ENCODE results near the gene IQGAP2.
"Not testable (repeated sequence)": the region's sequence is repeated elsewhere in the genome, so short reads cannot be mapped to it uniquely, and the experiment has no call there.

The IQGAP2 gene

DNA sequence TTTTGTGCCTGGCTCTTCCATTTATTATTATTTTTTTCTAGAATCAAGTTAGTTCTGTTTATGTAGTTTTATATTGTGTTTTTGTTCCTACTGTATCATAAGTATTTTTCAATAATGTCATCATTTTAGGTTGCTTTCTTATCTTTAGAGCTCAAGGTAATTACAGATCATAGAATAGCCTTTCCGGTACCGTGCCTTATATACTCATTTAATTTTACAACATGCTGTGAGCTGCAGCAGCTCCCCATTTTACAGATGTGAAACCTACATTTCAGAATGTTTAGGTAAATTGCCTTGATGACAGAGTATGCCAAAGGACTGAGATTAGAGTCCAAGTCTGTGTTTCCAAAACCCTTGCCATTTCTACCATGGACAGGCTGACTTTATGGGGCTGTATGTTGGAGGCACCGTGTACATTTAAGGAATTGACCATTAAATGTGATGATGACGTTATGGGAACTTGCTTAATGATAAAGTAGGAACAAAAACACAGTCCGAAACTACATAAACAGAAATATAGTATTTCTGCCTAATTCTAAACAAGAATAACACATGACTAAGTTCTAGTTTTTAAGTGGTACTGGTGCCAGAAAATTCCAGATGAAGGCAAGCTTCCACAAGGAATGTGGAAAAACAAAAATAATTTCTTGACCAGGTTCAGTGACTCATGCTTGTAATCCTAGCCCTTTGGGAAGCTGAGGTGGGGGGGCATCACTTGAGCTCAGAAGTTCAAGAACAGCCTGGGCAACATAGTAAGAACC, 97.7 kb downstream of the IQGAP2 start:
- no peak for DNase-seq (ENCODE audit: low read depth)

DNA sequence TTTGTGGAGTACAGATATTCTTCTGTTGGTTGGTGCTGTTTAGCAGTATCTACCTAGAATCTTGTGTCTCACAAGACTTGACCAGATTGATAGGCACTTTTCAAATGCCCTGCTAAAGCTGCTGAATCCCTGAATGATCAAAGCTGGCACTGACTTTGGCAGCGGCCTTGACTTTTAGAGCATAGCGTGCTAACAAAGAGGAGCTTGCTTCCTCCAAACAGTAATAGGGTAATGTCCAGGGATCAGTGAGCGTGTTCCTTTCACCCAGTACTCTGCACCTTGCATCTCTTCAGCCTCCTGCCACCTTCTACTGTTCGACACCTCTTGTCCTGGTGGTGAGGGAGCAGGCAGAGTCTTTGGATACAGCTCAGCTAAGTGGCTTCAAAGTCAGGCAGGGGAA, 100.8 kb downstream of the IQGAP2 start:
- no peak for DNase-seq (ENCODE audit: low read depth)

DNA sequence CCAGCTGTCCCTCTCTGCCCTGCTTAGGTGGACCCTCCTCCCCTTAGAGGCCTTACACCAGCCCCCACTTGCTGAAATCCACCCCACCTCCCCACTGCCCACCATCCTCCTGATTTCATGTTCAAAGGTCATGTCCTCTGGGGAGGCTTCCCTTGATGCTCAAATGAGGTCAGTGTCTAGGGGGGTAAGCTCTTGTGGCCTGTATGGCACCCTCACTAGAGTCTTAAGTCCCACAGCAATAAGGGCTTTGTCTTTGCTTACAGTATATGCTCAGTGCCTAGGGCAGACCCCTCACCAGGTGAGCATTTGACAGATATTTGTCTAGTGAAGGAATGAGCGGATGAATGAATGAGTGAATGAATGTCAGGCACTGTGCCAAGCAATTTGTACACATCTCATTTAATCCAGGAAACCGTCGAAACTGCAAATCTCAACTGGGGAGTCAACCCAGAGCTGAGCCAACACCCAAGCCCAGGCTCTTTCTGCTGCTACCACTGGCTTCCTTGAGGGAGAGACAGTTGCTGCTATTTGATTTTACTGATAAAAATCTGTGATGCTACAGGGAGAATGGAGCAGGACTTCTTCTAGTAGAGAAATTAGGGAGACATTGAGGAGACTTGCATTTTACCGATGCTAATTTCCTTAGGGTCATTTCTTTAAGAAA, 101.9 kb downstream of the IQGAP2 start:
- no peak for DNase-seq (ENCODE audit: low read depth)

DNA sequence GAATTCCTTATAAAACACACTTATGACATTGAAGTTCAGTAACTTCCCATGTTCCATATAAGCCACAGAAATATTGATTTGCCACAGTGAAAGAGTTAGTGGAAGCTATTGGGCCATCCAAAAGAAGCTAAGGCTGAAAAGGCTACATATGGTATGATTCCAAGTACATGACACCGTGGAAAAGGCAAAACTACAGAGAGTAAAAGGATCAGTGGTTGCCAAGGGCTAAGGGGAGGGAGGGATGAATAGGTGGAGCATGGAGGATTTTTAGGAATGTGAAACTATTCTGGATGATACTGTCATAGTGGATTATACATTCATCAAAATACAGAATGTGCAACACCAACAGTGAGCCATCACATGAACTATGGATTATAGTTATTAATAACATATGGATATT, 110.4 kb downstream of the IQGAP2 start:
- no peak for DNase-seq (ENCODE audit: low read depth)

DNA sequence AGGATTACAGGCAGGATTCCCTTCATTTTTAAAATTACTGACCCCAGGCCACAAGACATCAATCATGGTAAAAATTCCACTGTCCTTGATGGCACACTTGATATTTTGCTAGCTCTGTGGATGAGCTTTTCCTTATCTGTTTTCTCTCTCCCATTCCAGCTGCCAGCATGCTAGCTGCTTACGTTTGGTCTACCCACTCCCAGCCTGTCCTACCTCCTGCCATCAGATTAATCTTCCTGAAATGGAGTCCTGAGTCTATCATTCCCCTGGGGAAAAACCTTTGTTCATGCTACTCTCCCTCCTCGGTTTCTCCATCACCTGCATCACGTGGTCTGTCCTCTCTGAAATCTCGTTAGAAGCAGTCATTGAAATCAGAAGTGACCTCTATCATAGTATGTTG, 111.2 kb downstream of the IQGAP2 start:
- no peak for DNase-seq (ENCODE audit: low read depth)

DNA sequence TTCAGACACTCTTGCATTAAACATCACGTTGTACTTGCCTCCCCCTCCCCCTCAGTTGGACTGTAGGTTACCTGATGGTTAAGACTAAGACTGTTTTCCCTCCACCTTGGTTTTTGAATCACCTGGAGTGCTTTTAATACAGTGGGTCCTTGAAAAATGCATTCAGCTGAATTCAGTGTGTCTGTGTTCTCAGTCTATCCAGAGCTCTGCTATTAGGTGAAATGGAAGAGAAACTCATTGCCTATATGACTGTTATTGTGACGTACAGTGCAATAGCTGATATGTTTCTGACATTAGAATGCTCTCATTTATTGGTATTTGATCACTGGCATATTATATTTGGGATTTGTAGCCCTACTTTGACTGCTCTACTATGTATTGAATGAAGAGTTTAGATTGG, 111.6 kb downstream of the IQGAP2 start:
- no peak for DNase-seq (ENCODE audit: low read depth)

DNA sequence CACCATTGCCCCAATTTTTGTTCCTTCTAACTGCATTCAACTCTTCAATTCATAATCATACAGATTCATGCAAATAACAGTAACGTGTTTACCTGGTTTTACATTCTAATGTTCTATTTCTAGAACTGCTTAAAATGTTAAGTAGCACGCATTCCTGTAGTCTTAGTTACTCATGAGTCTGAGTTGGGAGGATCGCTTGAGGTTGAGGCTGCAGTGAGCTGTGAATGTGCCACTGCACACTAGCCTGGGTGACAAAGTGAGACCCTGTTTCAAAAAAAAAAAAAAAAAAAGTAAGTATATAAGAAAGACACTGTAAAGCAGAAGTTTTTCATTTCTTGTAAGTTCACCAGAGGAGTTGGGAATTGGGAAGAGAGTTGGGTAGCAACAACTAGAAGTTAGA, 114.2 kb downstream of the IQGAP2 start:
- no peak for DNase-seq (ENCODE audit: low read depth)

DNA sequence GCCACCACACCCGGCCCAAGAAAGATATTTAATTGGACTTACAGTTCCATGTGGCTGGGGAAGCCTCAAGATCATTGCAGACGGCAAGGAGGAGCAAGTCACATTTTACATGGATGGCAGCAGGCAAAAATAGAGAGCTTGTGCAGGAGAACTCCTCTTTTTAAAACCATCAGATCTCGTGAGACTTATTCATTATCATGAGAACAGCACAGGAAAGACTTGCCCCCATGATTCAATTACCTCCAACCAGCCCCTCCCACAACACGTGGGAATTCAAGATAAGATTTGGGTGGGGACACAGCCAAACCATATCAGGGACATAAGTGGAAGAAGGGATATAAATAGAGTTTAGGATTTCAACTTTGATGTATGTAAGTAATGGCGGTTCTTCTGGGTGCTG, 115.2 kb downstream of the IQGAP2 start:
- DNase-seq (ENCODE audit: low read depth), result not testable (repeated sequence)

DNA sequence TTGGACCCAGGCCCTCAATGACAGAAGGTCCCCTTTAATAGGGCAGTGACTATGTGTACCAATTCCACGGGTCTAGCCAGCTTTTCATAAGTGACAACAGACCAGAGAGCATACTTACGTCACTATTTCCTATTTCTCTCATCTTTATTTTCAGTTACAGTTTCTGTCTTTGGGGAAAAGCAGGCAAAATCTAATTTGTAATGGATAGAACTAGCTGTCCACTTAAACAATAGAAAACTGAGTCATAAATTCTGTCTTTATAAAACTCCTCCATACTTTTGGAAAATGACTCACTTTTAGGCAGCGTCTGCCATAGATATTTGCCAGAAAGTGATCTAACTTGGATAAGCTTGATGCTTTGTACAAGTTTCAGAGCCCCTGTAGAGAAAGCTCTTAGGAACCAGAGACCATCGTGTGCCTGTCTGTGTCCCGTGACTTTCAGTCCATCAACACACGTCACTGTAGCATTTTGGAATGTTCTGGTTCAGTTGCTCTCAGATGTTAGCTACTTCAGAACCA, 118.2 kb downstream of the IQGAP2 start:
- DNase-seq (ENCODE audit: low read depth), result no peak

DNA sequence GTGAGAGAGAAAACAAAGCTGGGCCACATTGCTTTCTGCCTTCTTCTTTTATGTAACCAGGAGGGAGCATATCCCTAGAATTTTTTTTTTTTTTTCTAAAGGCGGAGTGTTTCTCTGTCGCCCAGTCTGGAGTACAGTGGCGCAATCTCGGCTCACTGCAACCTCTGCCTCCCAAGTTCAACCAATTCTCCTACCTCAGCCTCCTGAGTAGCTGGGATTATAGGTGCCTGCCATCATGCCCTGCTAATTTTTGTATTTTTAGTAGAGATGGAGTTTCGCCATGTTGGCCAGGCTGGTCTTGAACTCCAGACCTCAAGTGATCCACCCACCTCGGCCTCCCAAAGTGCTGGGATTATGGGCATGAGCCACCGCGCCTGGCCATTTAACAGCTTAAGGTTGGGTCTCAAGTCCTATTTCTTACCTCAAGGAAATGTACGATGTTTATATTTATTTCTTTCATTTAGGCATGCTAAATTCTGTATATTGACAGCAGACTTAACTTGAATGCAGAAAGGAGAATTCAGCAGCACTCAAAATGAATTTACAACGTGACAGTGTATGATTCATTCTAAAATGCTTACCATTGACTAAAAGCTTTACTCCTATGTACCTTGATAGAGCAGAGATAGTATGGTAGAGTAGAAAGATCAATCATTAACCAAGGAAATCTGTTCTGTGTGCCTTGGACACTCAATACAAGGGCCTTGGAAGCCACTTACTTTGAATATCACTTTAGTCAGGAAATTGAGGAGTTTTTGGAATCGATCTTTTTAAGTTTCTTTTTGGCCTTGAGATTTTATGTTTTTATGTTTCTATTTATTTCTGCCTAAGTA, 119.2 kb downstream of the IQGAP2 start:
- DNase-seq (ENCODE audit: low read depth), result no peak

DNA sequence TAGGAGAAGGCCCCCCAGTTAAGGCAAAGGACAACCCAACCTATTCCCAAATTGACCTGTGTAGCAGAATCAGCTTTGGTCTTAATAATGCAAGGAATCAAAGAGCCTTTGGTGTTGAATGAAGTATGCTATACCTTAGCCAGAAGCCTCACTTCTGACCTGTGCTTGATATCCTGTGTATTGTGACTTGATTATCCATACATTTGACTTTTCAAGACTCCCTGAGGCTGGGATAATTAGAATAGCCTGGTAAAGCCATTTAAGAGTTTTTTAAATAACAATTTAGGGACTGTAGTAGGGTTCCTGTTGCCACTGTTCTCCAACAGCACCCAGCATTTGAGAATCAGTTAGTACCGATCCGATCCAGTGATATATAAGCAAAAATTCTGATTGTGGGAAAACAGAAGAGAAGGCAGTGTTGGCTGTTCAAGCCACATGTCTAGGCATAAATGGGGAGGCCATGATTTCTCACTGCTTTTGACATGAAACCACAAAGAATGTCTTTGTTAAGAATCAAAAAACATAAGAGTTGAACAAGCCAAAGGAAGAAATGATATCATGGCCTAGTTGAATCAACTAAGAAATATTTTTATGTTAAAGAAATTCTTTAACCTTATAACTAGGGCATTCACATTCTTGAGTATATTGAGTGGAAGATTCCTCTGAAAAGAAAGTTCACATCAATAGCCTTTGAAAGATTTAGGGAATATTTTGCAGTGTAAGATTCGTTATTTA, 121.2 kb downstream of the IQGAP2 start:
- DNase-seq (ENCODE audit: low read depth), result no peak

DNA sequence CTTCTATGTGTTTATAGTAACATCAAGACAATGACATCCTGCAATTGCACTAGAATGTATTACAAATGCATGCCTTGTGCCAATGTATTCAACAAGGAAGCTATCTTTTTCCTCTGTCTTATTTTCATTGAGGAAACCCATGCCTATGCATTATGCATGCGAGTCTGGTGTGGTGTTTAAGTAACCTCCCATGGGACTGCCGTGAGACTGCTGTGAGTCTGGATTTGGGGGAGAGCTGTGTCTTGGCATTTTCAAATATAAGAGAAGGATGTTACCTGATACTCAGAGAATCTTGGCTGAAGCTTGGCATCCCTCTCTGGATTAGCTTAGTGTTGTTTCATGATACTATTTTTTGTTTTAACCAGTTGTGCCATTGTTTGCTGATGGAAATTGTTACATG, 121.8 kb downstream of the IQGAP2 start:
- no peak for DNase-seq (ENCODE audit: low read depth)

DNA sequence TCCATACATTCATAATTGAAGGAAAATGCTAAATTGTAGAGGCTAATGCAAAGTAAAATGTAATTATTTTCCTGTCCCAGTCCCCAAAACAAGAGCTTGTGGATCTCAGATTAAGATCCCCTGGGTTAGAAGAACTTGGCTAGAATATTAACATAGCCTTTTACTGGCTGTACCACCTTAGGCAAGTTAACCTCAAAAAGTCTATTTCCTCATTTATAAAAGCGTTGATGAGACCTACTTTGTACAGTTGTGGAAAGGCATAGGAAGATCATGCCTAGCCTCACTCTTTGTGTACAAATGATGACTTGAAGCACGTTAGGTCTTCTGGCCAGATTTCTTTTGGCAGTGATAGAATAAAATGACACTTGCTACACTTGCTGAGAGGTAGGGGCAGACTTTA, 122.9 kb downstream of the IQGAP2 start:
- no peak for DNase-seq (ENCODE audit: low read depth)

DNA sequence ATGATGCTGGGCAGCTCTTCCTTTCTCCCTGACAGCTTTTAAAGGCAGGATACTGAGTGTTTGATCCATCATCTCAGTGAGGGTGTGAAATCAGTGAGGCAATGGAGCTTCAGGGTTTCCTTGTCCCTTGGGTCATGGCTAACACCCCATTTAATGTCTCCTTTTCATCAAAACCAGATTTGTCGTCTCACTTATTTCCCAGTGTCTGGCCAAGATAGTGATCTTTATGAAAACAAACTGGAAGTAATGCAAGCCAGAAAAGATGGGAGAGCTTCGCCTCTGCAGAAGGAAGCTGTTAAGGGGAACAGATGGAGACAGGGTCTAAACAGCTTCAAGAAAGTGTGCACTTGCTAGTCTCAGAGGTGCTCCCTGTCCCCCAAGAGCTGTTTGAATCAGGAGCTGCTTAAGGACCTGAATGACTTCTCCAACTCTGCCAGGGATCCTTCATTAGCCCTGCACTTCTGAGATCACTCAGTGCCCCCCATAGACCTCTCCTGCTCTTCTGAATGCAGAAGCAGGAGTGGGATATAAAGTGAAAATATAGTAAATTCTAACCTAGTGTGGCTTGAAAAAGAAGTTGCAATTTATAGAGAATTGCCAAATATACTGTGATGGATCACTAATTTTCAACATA, 124.0 kb downstream of the IQGAP2 start:
- DNase-seq (ENCODE audit: low read depth), result no peak

DNA sequence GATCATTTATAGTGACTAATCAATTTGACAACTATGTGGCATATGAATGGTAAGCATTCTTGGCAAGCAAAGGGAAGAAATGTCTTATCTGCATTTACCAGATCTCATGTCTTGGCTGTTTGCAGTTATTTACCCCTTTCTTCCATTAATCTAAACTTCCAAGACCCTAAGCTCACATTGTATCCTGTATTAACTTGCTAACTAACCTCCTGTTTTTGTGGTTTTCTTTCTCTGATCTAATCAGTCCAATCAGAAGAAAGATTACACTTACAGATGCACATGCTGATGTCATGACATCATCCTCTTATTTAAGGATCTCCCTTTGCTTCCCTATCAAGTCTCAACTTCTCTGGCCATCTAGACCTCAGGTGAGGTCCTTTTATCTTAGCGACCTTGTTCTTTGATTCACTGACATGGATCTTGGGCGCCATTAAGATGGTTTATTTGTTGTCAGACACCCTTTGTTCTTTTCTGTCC, 124.6 kb downstream of the IQGAP2 start:
- no peak for DNase-seq (ENCODE audit: low read depth)

DNA sequence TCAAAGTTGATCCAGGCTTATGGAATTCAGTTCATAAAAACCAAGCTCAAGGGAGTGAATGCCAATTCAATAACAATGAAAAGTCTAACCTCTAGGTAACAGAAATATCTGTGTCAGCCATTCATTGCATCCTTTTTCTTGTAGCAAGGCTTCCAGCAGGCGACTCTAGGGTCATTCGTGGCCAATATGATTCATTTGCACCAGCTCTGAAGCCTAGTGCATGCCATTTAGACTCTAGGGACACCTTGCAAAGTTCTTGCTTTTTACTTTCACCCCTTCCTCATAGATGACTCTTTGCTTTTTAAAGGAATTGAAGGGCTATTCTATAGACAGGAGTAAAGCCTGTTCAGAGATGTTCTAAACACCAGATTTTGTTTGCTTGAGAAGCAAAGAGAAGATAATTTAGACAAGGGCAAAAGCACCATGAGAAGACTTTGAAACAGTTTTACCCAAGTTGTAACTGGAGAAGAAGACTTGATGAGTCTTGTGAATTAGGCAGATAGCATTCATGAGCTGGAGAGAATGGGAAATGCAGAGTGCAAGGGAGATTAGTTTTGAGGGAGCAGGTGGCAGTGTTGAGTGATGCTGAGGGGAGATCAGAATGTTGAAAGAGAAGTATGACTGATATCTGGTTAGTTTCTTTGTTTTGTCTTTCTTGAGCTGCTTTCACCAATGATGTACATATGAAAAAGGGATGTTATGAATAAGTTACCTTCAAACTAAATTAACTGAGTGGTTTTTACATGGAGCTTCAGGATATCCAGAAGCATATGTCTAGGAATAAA, 125.7 kb downstream of the IQGAP2 start:
- no peak for DNase-seq (ENCODE audit: low read depth)

DNA sequence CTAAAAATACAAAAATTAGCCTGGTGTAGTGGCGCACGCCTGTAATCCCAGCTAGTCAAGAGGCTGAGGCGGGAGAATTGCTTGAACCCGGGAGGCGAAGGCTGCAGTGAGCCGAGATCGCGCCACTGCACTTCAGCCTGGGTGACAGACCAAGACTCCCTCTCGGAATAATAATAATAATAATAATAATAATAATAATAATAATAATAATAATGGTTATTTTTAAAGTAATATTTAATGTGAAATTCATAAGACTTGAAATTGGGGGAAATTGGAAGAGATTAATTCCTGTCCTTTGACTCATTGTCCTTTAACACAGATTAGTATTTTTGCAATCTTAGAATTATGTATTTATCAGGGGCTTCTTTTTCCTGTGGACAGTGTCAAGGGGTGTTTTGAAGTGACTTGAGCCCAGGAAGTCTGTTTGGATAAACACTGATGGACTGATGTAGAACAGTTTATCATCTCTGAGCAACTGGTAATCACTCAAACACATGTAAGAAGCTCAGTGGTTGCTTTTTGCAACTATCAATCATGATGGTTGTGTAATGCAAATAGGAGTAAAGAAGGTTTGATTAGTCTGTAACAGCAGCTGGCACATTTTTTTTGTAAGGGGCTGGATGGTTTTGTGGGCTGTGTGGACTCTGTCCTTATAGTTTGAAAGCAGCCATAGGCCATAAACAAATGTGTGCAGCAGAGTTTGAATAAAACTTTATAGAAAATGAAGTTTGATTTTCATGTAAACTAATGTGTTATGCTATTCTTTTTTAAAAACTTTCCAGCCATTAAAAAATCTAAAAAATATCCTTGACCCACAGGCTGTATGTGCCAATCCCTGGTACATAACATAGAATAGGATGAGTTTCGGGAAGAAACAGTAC, 126.6 kb downstream of the IQGAP2 start:
- no peak for DNase-seq (ENCODE audit: low read depth)

DNA sequence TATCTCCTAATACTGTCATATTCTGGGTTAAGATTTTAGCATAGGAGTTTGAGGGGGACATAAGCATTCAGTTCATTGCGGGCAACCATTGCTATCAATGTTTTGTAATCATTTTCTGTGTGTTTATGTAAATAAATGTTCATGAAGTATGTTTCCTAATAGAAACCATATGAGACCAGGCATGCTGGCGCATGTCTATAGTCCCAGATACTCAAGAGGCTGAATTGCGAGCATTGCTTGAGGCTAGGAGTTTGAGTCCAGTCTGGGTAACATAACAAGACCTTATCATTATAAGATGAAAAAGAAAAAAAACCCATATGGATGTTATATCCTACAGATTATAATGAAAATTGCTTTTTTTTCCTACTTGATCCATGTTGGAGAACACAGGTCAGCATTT, 129.0 kb downstream of the IQGAP2 start:
- DNase-seq (ENCODE audit: low read depth), result no peak

DNA sequence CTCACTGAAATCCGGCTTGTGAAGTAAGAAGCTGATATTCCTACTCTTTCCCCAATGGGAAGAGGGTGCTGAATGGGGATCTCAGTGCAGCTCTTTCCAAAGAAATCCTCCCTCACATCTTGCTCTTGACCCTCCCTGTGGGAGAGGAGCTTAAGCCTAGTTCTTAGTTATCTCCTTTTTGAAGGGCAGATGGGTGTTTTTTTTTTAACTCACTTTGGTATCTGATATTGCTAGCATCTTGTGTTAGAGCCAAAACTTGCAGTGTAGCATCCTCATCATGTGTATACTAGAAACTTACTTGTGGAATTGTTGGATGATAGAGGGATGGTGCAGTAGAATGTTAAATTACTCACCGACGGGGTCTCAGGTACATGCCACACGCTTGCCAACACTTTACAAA, 129.9 kb downstream of the IQGAP2 start:
- no peak for DNase-seq (ENCODE audit: low read depth)

DNA sequence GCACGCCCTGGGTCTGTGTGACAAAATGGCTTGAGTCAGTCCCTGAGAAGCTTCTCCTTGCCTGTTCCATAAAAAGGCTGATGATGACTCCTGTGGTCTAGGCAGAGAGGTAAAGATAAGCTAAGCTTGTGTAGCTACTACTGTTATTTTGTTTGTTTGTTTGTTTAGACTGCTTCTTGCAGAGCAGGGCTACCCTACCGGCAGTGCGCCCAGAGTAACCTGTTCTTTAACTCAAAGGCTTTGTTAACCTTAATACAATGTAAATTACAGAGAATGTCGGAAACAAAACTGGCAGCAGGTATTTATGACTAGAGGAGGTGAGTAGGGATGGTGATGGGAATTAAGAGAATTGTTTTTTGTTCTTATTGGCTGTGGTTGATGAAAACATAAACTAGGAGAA, 132.5 kb downstream of the IQGAP2 start:
- DNase-seq (ENCODE audit: low read depth), result no peak
